ENCODE data around the gene CMTM3.

Gene CMTM3, protein sequence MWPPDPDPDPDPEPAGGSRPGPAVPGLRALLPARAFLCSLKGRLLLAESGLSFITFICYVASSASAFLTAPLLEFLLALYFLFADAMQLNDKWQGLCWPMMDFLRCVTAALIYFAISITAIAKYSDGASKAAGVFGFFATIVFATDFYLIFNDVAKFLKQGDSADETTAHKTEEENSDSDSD

GRCh38 chr16:66604376-66605176, at the start of gene CMTM3:
Gene CMTM3, plus strand, starts transcription at chr16:66604704. Its CDS starts 102 bp downstream, at chr16:66604806.
- in situ Hi-C loops (cut with MboI; ENCODE audit: low sequenced_read_pairs, unreplicated experiment), result no loop called here
- peak; percentile 86 for DNase-seq (ENCODE audit: low spot score)
- peak; percentile 85 for TF ChIP-seq CTCF (IDR thresholded peaks at IDR 0.05; ENCODE audit: borderline replicate concordance, control extremely low read depth, extremely low read depth, insufficient read depth, missing control alignments)

DNA sequence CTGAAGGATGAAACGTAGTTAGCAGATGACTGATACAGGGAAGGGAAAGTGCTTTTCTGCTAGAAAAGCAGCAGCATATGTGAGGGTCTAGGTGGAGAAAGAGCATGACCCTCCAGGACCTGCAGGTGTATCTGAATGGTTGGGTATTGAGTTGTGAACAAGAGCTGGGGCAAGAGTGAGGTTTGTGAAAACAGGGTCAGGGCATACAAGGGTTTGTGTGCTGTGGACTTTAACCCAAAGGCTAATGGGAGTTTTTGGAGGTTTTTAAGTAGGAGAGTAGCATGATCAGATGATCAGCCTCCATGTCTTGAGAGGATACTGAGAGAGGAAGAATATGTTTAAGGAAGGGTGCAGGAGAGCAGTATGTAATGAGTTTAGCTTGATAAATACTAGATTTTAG, 44.4 kb upstream of the CMTM3 start:
- DNase-seq (ENCODE audit: low spot score), result no peak
- no peak for TF ChIP-seq CTCF (IDR thresholded peaks at IDR 0.05; ENCODE audit: borderline replicate concordance, control extremely low read depth, extremely low read depth, insufficient read depth, missing control alignments)
- in situ Hi-C loops (cut with MboI; ENCODE audit: low sequenced_read_pairs, unreplicated experiment), result no loop called here

- in situ Hi-C loops (cut with MboI; ENCODE audit: low sequenced_read_pairs, unreplicated experiment), result no loop called here
Observed at GRCh38 chr16:66561381-66562080, 43.0 kb upstream of the CMTM3 start.

DNA sequence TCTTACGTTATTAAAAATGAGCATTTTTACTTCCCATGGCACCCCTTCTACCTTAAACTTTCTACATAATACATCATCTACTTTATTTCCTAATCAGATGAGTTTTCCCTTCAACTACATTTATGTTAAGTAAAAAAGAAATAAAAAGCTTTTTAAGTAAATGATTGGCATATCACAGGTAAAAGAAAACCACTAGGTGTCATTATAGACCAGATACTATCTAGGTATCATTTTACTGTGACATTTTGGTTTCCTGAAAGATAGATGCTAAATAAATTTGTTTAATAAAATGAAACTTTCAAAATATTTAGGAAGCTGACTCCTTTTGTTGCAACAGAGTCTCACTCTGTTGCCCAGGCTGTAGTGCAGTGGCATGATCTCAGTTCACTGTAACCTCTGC, 42.1 kb upstream of the CMTM3 start:
- in situ Hi-C loops (cut with MboI; ENCODE audit: low sequenced_read_pairs, unreplicated experiment), result no loop called here
- TF ChIP-seq CTCF (IDR thresholded peaks at IDR 0.05; ENCODE audit: borderline replicate concordance, control extremely low read depth, extremely low read depth, insufficient read depth, missing control alignments), result no peak
- no peak for DNase-seq (ENCODE audit: low spot score)

More at GRCh38 chr16:66561381-66562080, 43.0 kb upstream of the CMTM3 start:
- no peak for TF ChIP-seq CTCF (IDR thresholded peaks at IDR 0.05; ENCODE audit: borderline replicate concordance, control extremely low read depth, extremely low read depth, insufficient read depth, missing control alignments)
- DNase-seq (ENCODE audit: low spot score), result no peak

DNA sequence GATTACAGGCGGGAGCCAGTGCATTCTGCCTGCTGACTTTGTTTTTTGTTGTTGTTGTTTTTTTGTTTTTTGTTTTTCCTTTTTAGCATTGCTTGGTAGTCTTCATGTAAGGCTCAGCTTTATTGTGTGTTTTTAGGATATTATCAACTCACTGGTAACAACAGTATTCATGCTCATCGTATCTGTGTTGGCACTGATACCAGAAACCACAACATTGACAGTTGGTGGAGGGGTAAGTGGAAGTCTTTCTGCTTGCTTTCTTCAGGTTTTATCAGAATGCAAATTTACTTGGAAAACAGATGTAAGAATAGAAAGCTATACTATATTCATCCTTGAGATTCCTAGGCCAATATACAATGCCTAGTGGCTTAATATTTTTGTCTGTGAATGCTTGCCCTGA, 41.5 kb upstream of the CMTM3 start:
- TF ChIP-seq CTCF (IDR thresholded peaks at IDR 0.05; ENCODE audit: borderline replicate concordance, control extremely low read depth, extremely low read depth, insufficient read depth, missing control alignments), result no peak
- in situ Hi-C loops (cut with MboI; ENCODE audit: low sequenced_read_pairs, unreplicated experiment), result no loop called here
- DNase-seq (ENCODE audit: low spot score), result no peak

DNA sequence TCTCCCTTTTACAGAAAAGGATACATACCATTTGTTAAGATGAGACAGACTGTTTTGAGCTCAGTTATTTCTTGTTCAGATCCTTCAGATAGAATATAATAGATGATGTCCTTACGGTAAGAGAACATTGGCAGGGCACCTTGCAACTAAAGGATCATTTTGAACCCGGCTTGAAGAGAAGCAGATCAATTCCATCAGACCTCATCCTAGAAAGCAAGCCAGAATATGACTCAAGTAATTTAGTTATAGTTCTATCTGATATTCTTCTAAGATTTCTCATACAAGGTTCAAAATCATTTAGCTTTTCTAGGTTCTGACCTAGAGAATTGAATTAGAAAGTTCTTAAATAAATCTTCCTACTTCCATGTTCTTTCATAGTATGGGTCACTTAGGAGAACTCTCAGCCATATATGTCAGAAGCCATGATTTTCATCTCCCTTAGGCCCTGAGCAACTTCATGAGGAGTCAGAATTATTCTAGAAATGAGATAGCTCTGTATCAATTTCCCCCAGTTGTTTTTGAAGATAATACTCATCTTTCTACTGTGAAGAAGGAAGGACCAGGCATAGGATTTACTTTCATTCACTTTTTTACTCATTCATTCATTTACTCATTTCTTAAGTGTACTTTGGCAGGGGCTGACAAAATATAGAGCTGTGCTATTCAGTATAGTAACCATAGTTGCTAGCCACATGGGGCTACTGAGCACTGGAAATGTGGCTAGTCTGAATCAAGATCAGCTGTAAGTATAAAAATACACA, 40.8 kb upstream of the CMTM3 start:
- no peak for TF ChIP-seq CTCF (IDR thresholded peaks at IDR 0.05; ENCODE audit: borderline replicate concordance, control extremely low read depth, extremely low read depth, insufficient read depth, missing control alignments)
- DNase-seq (ENCODE audit: low spot score), result no peak
- in situ Hi-C loops (cut with MboI; ENCODE audit: low sequenced_read_pairs, unreplicated experiment), result no loop called here

Data from GM13976 (cell line).